EL (cell line): ENCODE data around the gene CHST7.

Source experiments
- DNase-seq: peaks from one replicate; pipeline ENCODE4 v3.0.0-alpha.2; 2016

The CHST7 gene

DNA sequence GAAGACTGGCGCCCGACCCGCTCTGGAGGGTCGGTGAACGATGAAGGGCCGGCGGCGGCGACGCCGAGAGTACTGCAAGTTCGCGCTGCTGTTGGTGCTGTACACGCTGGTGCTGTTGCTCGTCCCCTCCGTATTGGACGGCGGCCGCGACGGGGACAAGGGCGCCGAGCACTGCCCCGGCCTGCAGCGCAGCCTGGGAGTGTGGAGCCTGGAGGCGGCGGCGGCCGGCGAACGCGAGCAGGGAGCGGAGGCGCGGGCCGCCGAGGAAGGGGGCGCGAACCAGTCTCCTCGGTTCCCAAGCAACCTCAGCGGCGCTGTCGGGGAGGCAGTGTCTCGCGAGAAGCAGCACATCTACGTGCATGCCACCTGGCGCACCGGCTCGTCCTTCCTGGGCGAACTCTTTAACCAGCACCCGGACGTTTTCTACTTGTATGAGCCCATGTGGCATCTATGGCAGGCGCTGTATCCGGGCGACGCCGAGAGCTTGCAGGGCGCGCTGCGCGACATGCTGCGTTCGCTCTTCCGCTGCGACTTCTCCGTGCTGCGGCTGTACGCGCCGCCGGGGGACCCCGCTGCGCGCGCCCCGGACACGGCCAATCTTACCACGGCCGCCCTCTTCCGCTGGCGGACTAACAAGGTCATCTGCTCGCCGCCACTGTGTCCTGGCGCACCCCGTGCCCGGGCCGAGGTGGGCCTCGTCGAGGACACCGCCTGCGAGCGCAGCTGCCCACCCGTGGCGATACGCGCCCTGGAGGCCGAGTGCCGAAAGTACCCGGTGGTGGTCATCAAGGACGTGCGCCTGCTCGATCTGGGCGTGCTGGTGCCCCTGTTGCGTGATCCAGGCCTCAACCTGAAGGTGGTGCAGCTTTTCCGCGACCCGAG is 568 bp downstream of the CHST7 start:
- peak; percentile 60 for DNase-seq

DNA sequence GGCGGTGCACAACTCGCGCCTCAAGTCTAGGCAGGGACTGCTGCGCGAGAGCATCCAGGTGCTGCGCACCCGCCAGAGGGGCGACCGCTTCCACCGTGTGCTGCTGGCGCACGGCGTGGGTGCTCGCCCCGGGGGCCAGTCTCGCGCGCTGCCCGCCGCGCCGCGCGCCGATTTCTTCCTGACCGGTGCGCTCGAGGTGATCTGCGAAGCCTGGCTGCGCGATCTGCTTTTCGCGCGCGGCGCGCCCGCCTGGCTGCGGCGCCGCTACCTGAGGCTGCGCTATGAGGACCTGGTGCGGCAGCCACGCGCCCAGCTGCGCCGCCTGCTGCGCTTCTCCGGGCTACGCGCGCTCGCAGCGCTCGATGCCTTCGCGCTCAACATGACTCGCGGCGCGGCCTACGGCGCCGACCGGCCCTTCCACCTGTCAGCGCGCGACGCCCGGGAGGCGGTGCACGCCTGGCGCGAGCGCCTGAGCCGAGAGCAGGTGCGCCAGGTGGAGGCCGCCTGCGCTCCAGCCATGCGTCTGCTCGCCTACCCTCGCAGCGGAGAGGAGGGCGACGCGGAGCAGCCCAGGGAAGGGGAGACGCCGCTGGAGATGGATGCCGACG is 1.3 kb downstream of the CHST7 start:
- peak; percentile 31 for DNase-seq

DNA sequence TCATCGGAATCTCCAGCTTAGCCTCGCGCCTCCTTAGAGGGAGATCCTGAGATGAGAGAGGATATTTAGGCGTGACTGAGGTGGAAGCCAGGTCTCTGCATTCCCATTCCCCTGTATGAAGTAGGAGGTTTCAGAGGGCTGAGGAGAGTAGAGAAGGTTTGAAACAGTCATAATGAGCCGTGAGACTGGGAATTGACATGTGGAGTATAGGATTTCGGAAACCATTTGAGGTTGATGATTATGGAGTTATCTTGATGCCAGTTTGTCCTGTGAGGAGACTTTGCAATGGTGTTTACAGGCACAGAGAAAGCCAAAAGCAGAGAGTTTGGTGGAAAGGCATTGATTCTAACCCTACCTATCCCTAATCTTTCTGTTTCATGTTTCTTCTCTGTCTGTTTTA is 2.0 kb downstream of the CHST7 start:
- no peak for DNase-seq

DNA sequence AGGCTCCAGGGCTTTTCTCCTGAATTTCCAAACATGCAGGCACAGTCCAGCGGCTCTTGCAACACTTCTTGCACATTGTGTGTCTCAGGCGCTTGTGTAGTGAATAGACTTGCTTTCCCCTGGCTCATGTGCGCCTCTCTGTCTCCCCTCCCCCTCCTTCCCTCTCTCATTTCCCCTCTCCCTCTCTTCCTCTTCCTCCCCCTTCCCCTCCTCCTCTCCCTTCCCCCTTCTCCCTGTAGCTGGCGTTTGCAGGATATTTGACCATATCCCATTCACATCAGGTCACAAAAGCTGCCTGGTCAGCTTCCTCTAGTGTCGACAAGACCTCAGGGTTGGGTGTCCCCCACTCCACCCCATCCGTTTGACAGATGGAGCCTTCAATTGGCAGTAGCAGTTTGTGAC is 2.4 kb downstream of the CHST7 start:
- peak; percentile 40 for DNase-seq

DNA sequence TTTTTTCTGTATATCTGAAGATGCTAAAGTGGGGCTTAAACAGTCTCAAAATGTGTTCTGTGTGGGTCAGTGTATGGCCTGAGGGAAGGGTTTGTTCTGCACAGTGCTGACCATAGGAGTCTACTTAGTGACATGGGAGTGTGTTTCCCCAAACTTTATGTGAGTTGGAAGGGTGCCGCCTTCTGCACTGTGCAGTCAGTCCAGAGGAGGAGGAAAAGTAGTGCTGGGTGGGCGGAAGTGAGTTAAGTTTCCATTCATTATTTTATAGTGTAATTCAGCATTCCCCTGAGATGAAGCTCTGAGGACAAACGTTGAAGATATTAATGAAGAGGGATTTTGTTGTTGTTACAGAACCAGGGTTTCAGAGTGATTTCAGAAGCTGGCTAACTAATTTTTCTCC is 2.9 kb downstream of the CHST7 start:
- peak; percentile 43 for DNase-seq

DNA sequence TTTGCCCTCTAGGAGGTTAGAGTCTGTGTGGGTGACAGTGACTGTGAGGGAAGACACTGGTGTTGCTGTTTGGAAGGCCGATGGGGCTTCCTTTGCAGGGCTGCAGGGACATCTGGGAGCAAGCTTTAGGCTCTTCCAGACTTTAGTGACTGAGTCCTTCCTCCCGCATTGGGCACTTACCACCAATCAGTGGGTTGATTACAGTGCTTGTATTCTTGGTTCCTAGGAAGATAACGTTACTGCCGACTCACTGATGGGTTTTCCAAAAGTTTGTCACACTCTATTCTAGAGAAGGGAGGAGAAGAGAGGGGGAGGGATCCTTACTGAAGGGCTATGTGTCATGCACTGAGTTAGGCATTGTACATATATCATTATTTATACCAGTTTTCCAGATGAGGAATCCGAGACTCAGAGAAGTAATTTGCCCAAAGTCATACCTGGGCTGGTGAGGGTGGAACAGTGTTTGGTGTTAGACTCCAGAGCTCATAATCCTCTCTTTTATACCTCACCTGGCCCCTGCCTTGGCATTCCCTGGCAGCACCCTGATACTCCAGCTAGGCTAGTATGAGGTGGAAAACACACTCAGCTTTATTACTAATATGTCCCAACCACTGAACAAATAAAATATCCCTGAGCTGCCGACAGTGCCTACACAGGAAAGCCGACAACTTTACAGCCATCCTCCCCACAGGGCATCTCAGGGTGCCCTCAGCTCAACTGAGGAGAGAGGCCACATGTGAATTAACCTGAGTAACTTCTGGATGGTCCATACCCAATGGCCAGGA is 3.8 kb downstream of the CHST7 start:
- peak; percentile 59 for DNase-seq

DNA sequence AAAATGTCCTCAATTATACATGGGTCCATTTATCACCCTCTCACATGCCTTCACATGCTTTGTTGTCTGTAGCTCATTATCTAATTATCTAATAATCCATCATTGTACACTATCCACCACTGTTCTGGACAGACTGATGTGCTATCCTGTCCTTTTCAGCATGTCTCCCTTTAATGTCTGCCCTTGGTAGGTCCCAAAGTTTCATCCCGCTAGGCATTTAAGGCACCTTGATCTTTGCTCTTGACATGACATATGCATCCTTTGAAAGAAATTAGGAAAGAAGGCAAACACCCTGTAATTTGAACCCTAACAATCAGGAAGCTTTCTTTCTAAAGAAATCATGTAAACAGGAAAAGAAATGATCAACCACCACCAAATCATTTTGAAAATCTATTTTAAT is 5.7 kb downstream of the CHST7 start:
- no peak for DNase-seq

DNA sequence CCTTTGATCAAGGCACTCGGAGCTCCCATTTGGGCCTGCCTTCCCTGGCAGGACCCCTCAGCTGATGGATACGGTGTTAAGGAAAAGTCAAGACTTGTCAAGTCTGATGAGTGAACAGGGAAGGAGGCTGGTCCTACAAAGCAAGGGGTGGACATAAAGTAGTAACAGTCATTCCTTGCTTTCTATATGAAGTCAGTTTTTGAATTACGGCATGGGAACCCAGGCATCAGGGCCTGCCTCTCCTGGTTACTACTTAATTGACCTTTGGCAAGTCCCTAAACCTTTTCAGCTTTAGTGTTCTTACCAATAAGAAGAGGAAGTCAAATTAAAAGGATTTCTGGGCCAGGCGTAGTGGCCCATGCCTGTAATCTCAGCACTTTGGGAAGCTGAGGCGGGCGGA is 7.0 kb downstream of the CHST7 start:
- no peak for DNase-seq

DNA sequence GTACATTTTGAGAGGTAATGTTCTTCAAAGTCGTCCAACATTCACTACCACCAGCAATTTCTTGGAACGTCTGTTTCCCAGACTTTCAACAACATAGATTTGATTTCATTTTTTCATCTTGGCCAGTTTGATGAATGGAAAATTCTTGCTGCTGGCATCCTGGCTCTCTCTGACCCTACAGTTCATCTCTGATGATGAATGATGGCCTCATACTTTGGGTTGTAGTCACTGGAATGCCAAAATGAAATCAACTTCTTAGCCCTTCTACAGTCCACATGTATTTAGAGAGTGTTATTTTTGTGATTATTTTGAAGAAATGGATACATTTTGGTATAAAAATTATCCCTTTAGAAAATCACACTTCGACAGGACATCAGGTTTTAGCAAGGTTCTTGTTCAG is 8.8 kb downstream of the CHST7 start:
- peak; percentile 71 for DNase-seq

DNA sequence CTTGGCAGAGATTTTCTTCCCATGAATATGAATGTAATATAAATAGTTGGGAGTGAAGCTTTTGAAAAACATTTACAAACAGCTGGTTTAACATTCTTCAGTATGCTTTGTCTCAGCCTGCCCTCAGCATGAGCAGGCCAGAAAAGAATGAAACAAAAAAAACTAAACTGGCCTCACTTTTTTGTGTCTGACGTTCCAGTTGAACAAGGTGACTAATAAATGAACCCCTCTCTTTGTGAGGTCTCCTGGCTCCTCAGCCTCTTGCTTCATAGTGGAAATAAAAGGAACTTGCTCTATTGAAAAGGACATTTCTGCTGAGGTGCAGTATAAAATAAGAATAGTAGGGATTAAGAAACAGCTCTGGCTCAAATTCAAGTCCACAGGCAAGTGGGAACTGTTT is 9.4 kb downstream of the CHST7 start:
- DNase-seq = peak; percentile 83

DNA sequence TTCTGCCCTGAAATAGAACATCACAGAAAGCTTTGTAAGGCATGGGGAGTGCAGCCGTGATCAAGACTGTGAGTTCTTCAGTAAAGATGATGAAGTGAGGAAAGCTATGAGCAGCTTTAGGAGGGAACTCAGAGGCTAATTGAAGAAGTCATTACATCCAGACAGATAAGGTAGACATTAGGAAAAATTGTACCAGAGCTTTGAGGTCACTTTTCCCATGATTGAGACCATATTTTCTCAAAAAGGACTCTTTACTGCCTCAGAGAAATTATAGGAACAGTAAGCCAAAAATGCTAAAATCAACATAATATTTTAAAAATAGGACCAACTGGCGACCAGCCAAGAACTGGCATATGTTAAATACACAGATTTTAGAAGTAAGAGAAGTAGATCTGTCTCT is 11.2 kb downstream of the CHST7 start:
- no peak for DNase-seq

DNA sequence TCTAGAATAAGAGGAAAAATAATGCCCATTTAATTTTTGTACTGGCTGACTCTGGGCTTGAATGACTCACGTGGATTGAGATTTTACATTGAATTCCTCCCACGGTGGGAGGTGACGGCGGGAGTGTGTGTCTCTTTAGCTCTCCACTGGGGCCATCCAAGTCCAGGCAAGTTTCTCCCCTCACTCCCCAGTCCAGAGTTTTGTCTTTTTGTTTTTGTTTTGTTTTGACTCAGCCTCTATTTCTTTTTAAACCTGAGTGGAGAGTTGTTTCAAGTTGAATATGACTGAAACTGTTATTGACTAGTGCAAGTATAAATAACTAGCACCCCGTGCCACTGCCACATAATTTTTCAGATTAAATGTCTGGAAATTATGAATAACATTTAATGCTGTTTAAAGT is 13.6 kb downstream of the CHST7 start:
- DNase-seq = peak; percentile 63

DNA sequence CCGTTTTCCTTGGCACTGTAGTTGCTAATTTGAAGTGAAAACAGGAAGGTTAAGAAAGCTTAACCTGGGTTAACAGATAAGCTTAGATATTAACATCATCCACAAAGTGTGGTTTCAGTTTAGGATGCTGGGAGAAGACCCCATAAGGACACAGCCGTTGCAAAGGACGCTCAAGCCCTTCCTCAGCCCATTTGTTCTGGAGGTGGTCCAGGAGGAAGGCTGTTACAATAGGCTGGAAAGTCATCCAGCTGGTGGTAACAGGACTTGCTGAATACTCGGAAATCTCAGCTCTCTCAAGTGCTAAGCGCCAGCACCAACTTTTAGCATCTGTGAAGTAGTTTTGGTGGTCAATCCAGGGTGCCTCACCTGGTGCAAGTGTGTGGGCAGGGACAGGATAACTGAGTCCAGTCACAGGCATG is 14.2 kb downstream of the CHST7 start:
- DNase-seq = no peak

DNA sequence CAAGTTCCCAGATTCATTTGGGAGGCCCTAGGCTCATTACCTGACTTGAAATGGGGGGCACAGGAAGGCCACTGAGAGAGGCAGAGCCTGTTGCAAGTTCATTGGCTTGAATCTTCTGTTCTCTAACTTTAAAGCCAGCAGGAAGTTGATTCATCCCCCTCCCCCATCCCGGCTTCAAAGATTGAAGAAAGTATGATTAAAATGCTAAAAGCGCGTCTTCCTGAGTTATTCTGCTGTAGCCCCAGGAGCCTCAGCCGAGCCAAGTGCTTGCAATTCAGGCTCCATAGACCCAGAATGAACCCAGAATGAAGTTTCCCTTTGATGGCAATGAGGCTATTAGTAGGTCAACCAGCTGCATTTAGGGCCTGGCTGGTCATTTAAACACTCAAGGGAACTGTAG is 14.7 kb downstream of the CHST7 start:
- DNase-seq = peak; percentile 78

DNA sequence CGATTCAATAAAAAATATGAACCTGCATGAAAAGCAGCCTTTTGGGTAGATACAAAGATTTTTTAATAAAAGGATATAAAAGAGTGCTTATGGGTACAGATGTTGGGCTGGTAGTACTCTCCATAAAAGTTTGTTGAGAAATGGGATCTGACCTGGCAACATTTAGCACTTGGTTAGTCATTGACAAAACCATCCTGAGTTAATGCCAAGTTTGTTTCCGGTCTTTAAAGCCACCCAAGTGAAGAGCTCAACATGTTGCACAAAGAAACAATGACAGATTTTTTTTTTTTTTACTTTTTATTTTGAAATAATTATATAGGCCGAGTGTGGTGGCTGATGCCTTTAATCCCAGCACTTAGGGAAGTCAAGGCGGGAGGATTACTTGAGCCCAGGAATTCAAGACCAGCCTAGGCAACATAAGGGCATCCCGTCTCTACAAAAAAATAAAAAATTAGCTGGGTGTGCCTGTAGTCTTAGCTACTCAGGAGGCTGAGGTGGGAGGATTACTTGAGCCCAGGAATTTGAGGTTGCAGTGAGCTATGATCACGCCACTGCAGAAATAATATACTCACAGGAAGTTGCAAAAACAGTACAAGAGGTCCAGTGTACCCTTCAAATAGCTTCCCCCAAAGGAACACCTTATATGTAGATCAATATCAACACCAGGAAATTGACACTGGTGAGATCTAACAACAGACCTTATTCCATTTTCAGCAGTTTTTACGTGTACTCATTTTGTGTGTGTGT is 16.6 kb downstream of the CHST7 start:
- peak; percentile 63 for DNase-seq

DNA sequence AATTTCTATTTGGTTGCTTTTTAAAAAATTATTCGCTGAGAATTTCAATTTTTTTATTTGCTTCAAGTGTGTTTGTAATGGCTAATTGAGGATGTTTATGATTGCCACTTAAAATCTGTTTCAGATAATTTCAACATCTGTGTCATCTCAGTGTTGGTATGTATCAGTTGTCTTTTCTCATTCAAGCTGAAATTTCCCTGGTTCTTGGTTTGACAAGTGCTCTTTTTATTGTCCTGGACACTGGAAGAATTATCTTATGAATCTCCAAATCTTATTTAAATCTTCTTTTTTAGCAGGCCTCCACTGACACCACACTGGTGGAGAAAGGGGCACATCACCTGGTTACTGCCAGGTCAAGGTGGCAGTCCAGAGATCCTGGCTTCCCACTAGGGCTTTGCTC is 21.5 kb downstream of the CHST7 start:
- DNase-seq = no peak

DNA sequence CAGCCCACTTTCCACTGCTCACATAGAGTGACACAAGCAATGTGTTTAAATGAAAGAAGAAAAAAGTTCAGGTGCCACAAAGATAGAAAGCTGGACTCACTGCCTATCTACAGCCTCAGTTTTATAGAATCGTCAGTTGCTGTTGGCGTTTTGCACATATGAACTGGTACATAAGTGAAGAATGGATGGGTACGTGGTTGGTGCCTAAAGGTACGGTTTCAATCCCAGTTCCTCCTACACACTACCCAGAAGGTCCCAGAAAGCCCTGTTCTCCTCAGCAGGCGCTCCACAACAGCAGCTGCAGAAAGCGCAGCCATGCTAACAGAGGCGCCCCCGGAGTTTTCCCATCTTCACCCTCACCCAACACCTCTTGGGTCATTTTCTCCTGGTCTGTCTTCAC is 23.6 kb downstream of the CHST7 start:
- no peak for DNase-seq

DNA sequence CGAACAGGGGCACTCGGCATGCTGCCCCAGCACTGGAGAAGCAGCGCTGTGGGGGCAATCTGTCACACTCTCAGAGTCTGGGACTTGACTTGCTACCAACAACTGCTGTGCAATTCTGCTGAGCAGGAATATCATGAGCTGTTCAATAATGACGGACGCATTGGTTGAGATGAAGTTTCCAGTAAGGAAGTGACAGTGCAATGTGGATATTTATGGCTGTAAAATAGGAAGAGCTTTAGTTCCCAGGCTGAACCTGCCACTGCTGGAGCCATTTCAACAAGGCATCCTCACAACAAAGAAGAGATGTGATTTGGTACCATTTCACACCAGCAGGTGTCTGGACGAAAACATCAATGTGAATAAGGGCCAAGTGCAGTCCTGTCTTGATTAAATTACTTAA is 24.2 kb downstream of the CHST7 start:
- DNase-seq = no peak

DNA sequence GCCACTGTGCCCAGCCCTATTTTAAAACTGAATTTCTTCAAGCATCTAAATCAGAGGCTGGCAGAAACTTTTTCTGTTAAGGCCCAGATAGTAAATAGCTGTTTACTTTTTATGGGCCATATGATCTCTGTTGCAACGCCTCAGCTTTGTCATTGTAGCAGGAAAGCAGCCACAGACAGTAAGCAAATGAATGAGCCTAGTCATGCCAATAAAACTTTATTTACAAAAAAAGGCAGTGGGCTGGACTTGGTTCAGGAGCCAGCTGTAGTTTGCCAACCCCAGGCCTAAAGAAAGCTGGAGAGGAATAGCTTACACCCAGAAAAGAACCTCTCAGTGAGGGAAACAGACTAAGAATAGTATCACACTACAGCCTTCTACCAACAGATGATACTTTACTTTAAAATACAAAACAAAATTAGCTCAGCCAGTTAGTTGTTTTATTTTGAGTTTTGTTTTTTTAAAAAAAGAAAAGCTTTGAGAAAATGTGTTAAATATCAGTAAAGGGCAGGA is 25.5 kb downstream of the CHST7 start:
- no peak for DNase-seq

DNA sequence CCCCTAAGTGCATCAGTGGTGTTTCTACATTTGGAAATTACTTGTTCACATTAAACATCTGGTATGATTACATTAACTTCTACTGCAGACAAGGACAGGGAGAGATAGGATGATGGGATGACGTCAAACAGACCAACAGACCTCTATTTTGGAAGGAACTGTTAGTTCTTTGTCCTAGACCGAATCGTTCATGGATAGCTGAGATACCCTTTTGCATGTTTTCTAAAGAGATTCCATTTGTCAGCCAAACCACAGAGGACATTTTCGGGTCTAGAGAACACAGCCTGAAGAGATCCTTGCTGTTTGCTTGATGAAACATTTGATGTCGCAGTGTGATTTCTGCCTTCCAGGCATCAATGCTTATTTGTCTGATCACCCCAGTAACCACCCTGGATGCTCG is 27.7 kb downstream of the CHST7 start:
- DNase-seq = no peak

DNA sequence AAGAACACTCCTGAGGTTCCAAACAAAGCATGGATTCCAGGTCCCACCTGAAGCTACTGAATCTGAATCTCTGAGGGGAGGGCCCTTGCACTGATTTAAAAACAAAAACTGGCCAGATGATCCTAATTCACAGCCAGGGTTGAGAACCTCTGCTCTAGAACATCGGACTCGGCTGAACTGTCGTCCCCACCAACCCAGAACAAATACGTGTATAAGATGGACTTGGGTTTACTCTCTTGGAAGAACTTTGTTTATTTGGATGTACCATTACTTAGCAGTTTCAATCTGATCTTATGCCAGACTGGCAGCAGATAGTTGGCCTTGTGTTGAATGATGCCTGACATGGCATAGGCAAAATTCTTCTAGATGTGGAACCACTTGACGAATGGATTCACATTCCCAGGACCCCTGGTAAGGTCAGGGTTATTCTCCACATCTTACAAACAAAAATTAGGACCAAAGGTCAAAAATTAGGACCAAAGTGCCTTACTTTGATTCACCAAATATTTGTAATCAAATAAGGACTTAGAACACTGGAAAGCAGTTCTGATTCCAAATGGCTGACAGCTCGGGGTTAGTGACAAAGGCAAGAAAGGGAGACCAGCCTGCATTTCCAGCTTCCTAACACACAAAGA is 29.0 kb downstream of the CHST7 start:
- DNase-seq = no peak

DNA sequence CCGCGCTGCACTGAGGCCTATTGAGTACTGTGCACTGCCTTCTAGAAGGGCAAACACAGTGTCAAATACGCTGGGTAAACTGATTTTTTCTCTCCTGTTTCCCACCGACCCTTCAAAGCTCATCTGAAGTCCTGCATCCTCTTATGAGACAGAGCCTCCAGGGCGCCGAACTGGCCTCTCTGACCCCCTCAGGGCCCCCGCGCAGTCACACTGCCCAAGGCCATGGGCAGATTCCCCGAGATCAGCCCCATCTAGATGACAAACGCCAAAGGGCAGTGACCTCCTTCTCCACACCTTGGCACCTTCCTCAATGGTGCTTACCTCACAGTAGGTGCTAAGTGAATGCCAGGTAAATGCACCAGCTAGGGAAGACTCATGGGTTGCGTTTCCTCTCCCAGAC is 34.4 kb downstream of the CHST7 start:
- DNase-seq = no peak
